Keratinocyte (primary cell): ENCODE results near the gene ERG. TPM values are rescaled to one million over a fixed set of nuclear protein-coding genes. Genes with fewer than 3 reads are reported as not detected.

Source experiments
- DNase-seq: peaks from one replicate; pipeline ENCODE4 v3.0.0-alpha.2; 2011; ENCODE audit warnings: low read depth, missing footprints, low spot score
- FAIRE-seq: peaks from 2 replicates; lab custom pipeline; 2011; peaks lifted over from hg19 to GRCh38; lab: Jason Lieb, UNC
- H2AFZ ChIP-seq: 2 replicates; pipeline ENCODE4 v1.6.0; 2012; ENCODE audit warnings: low read length, control low read depth, inconsistent platforms; ENCODE audit not compliant: control insufficient read depth
- H3K27ac ChIP-seq: 2 replicates; pipeline ENCODE4 v1.5.1; 2011; ENCODE audit warnings: low read length; ENCODE audit not compliant: control insufficient read depth, insufficient read depth
- H3K27me3 ChIP-seq: 3 replicates; pipeline ENCODE4 v1.6.0; 2011; ENCODE audit warnings: low read length; ENCODE audit not compliant: control insufficient read depth, insufficient read depth; ENCODE audit errors: extremely low read depth
- H3K36me3 ChIP-seq, 2 experiments: 2 replicates in 1 of 2; 3 replicates in 1 of 2; pipeline ENCODE4 v1.5.1; 2011; ENCODE audit warnings: low read length in 2 of 2, mild to moderate bottlenecking in 1 of 2; ENCODE audit not compliant: control insufficient read depth in 2 of 2, insufficient read depth in 2 of 2; ENCODE audit errors: extremely low read depth in 1 of 2
- H3K4me1 ChIP-seq: 3 replicates; pipeline ENCODE4 v1.5.1; 2011; ENCODE audit warnings: low read length; ENCODE audit not compliant: control insufficient read depth, insufficient read depth; ENCODE audit errors: extremely low read depth
- H3K4me2 ChIP-seq: 3 replicates; pipeline ENCODE4 v1.6.0; 2011; ENCODE audit warnings: low read depth, low read length; ENCODE audit not compliant: control insufficient read depth, insufficient read depth; ENCODE audit errors: extremely low read depth
- H3K4me3 ChIP-seq, 3 experiments: fragments of 200-600 bp in 1 of 3; sonication (generic) in 1 of 3; 2 replicates in 2 of 3; 3 replicates in 1 of 3; pipeline ENCODE4 v1.5.1; 2011 to 2016; ENCODE audit warnings: low read length in 3 of 3, mild to moderate bottlenecking in 3 of 3, control low read depth in 2 of 3, inconsistent platforms in 1 of 3, low read depth in 1 of 3, mixed read lengths in 1 of 3, mixed run types in 1 of 3, moderate library complexity in 1 of 3; ENCODE audit not compliant: control insufficient read depth in 2 of 3, insufficient read depth in 2 of 3; ENCODE audit errors: extremely low read depth in 1 of 3
- H3K79me2 ChIP-seq: 2 replicates; pipeline ENCODE4 v1.6.0; 2012; ENCODE audit warnings: low read length; ENCODE audit not compliant: control insufficient read depth, insufficient read depth
- H3K9ac ChIP-seq: 3 replicates; pipeline ENCODE4 v1.6.0; 2011; ENCODE audit warnings: low read length; ENCODE audit not compliant: control insufficient read depth, insufficient read depth; ENCODE audit errors: extremely low read depth
- H3K9me1 ChIP-seq: 3 replicates; pipeline ENCODE4 v1.6.0; 2011; ENCODE audit warnings: low read length; ENCODE audit not compliant: control insufficient read depth, insufficient read depth; ENCODE audit errors: extremely low read depth
- H3K9me3 ChIP-seq: 2 replicates; pipeline ENCODE4 v1.5.1; 2012; ENCODE audit warnings: low read depth, low read length; ENCODE audit not compliant: control insufficient read depth
- H4K20me1 ChIP-seq: 3 replicates; pipeline ENCODE4 v1.6.0; 2011; ENCODE audit warnings: low read length; ENCODE audit not compliant: control insufficient read depth, insufficient read depth; ENCODE audit errors: extremely low read depth
- EZH2 ChIP-seq: IDR thresholded peaks from one replicate; pipeline ENCODE4 v1.6.1; 2012; ENCODE audit warnings: inconsistent platforms, mild to moderate bottlenecking, low read length, moderate library complexity
- dilution Hi-C: fragments of 300-500 bp; cut with MboI; formaldehyde crosslinking; loops from one replicate; pipeline ENCODE4 v1.7.0; 2020; ENCODE audit warnings: low sequenced_read_pairs; ENCODE audit not compliant: extremely low pct_ligation_motif_present
- polyA plus RNA-seq, 5 experiments: library from polyadenylated mRNA; depleted of rRNA in 3 of 5; stranded (reverse) in 3 of 5; stranded (forward) in 1 of 5; unstranded in 1 of 5; fragments of >200 nt; gene quantifications; 1 replicate in 1 of 5; 2 replicates in 3 of 5; 3 replicates in 1 of 5; pipeline versions ENCODE4 v1.2.1 to v1.2.3, GENCODE V29; 2011 to 2012; ENCODE audit warnings: missing spikeins in 2 of 5, low read depth in 1 of 5, low replicate concordance in 1 of 5
- TF ChIP-seq, protein P1 (sequence below), 3 experiments: IDR thresholded peaks in 1 of 3; conservative IDR thresholded peaks in 1 of 3; optimal IDR thresholded peaks in 1 of 3; 2 replicates in 2 of 3; 3 replicates in 1 of 3; pipeline versions ENCODE3 to v1.5.1; 2011; ENCODE audit warnings: low read length in 3 of 3, mild to moderate bottlenecking in 3 of 3, moderate library complexity in 2 of 3, control low read depth in 1 of 3, inconsistent platforms in 1 of 3; ENCODE audit not compliant: insufficient read depth in 2 of 3; ENCODE audit errors: extremely low read depth in 1 of 3

ERG gene
- polyA plus RNA-seq, 1 donor (not counting 4 experiments of a cell fraction or from before 2014, with no cell fraction given) = 0.08 TPM

DNA sequence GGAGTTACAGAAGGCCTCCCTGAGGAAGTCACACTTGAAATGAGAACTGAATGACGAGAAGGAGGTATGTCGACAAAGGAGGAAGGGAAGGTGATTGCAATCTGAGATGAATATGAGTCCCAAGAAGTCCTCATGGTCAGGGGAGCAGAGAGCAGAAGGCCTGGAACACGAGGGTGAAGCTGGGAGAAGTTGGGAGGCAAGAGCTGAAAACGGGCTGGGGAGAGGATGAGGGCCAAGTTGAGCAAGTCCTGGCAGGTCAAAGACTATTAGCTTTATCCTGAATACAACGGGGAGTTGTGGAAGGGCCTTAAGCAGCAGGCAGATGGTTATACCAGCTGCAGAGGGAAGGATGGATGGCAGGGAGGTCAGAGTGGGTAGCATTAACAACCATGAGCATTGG lies 152.0 kb downstream of the ERG start:
- DNase-seq = no peak

DNA sequence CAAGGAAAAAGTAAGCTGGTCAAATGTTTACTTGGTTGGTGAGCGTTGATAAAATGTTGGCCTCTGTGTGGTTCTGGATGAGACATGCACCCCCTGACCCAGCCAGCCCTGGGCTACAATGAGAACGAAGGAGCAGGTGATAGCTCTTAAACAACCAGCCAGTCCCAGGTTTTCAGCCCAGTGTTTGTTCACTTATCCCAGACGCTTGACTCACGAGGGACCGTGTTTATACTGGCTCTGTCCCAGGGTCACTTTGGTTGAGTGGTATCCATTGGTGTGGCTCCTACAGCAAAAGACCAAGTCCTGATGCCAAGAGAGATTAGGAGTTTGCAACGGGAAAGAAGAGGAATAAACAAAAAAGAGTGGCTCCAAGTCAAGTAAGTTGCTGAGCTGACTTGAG lies 154.6 kb downstream of the ERG start:
- dilution Hi-C loops = no loop called here
- Histone ChIP-seq H3K79me2 (no peaks in the 10 kb centered on the region), H3K27me3 (no peaks in the 10 kb centered on the region), H3K9ac (no peak overlapping the region), H2AFZ (no peak overlapping the region), H3K9me3 (no peaks in the 10 kb centered on the region), H3K9me1 (no peaks in the 10 kb centered on the region), H3K4me2 (no peak overlapping the region), H4K20me1 (no peaks in the 10 kb centered on the region), H3K36me3 (no peaks in the 10 kb centered on the region), H3K27ac (no peak overlapping the region), H3K4me3 (no peak overlapping the region), H3K4me1 (peaks cover 4% of the 10 kb centered on the region)
- TF ChIP-seq EZH2 = no peak
- TF ChIP-seq, protein P1, sequence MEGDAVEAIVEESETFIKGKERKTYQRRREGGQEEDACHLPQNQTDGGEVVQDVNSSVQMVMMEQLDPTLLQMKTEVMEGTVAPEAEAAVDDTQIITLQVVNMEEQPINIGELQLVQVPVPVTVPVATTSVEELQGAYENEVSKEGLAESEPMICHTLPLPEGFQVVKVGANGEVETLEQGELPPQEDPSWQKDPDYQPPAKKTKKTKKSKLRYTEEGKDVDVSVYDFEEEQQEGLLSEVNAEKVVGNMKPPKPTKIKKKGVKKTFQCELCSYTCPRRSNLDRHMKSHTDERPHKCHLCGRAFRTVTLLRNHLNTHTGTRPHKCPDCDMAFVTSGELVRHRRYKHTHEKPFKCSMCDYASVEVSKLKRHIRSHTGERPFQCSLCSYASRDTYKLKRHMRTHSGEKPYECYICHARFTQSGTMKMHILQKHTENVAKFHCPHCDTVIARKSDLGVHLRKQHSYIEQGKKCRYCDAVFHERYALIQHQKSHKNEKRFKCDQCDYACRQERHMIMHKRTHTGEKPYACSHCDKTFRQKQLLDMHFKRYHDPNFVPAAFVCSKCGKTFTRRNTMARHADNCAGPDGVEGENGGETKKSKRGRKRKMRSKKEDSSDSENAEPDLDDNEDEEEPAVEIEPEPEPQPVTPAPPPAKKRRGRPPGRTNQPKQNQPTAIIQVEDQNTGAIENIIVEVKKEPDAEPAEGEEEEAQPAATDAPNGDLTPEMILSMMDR (optimal IDR thresholded peaks at IDR 0.05 in 1 of 3, IDR thresholded peaks at IDR 0.05 in 1 of 3, conservative IDR thresholded peaks at IDR 0.05 in 1 of 3; ENCODE audit: extremely low read depth in 1 of 3, insufficient read depth in 2 of 3, low read length in 3 of 3) = no peak
- FAIRE-seq (no peak), DNase-seq (no peak)

More for the DNA sequence above, 152.0 kb downstream of the ERG start:
- no peak overlapping the region for H3K9ac ChIP-seq
- H2AFZ ChIP-seq = peak overlapping the region; percentile 82
- H3K27ac ChIP-seq = no peak overlapping the region
- FAIRE-seq = peak; percentile 68
- no peak for TF ChIP-seq EZH2
- TF ChIP-seq, protein P1 (optimal IDR thresholded peaks at IDR 0.05 in 1 of 3, IDR thresholded peaks at IDR 0.05 in 1 of 3, conservative IDR thresholded peaks at IDR 0.05 in 1 of 3; ENCODE audit: extremely low read depth in 1 of 3, insufficient read depth in 2 of 3, low read length in 3 of 3) = no peak
- dilution Hi-C loops = no loop called here
- H3K79me2 ChIP-seq = no peaks in the 10 kb centered on the region
- H4K20me1 ChIP-seq = no peaks in the 10 kb centered on the region
- H3K4me3 ChIP-seq = no peak overlapping the region
- H3K36me3 ChIP-seq = no peaks in the 10 kb centered on the region
- peaks cover 4% of the 10 kb centered on the region for H3K4me1 ChIP-seq
- no peaks in the 10 kb centered on the region for H3K27me3 ChIP-seq
- no peaks in the 10 kb centered on the region for H3K9me1 ChIP-seq
- H3K9me3 ChIP-seq = no peaks in the 10 kb centered on the region
- no peak overlapping the region for H3K4me2 ChIP-seq
